Endothelial cell of umbilical vein (primary cell): ENCODE measurements around the gene IFT88. TPM values are rescaled to one million over a fixed set of nuclear protein-coding genes. Genes with fewer than 3 reads are reported as not detected.

Source experiments
- BruUV-seq: library from RNA; stranded (reverse); fragments of 400-500 nt; replicated peaks from 2 replicates; lab custom pipeline; 2021; lab: Mats Ljungman, UMichigan
- CTCF ChIA-PET: fragments of 300-600, 350-600 bp; sonication (Branson Sonifier 250); formaldehyde crosslinking; loops from one replicate; lab custom pipeline; 2021; ENCODE audit warnings: antibody characterized with exemption, inconsistent platforms; lab: Charles Lee
- POLR2A ChIA-PET: fragments of 300-600, 350-600 bp; sonication (Branson Sonifier 250); formaldehyde crosslinking; loops from one replicate; lab custom pipeline; 2021; ENCODE audit warnings: antibody characterized with exemption, inconsistent platforms; lab: Charles Lee
- DNase-seq: peaks from one replicate; pipeline ENCODE4 v3.0.0-alpha.2; 2011; ENCODE audit warnings: low read depth, low spot score
- FAIRE-seq: peaks from 2 replicates; lab custom pipeline; 2011; peaks lifted over from hg19 to GRCh38; lab: Jason Lieb, UNC
- H2AFZ ChIP-seq: 2 replicates; pipeline ENCODE4 v1.6.0; 2012; ENCODE audit warnings: low read depth, low read length, control low read depth, inconsistent platforms
- H3K27ac ChIP-seq: 2 replicates; pipeline ENCODE4 v1.5.1; 2011; ENCODE audit warnings: low read depth, mild to moderate bottlenecking, control low read depth, low read length, moderate library complexity; ENCODE audit not compliant: insufficient read depth
- H3K27me3 ChIP-seq, 2 experiments: 2 replicates each; pipeline versions ENCODE4 v1.6.0 to v1.6.1; 2011; ENCODE audit warnings: low read length in 2 of 2, mixed read lengths in 1 of 2; ENCODE audit not compliant: control insufficient read depth in 2 of 2, insufficient read depth in 2 of 2
- H3K36me3 ChIP-seq, 2 experiments: 2 replicates in 1 of 2; 3 replicates in 1 of 2; pipeline ENCODE4 v1.5.1; 2011; ENCODE audit warnings: low read length in 2 of 2, mild to moderate bottlenecking in 1 of 2, moderate library complexity in 1 of 2; ENCODE audit not compliant: control insufficient read depth in 2 of 2, insufficient read depth in 2 of 2; ENCODE audit errors: extremely low read depth in 1 of 2
- H3K4me1 ChIP-seq: 3 replicates; pipeline ENCODE4 v1.5.1; 2011; ENCODE audit warnings: mild to moderate bottlenecking, low read length; ENCODE audit not compliant: control insufficient read depth, insufficient read depth; ENCODE audit errors: extremely low read depth
- H3K4me2 ChIP-seq: 2 replicates; pipeline ENCODE4 v1.6.1; 2011; ENCODE audit warnings: low read length, control low read depth, mixed read lengths; ENCODE audit not compliant: insufficient read depth
- H3K4me3 ChIP-seq, 3 experiments: fragments of 200-600 bp in 1 of 3; sonication (generic), shearing (Covaris generic) in 1 of 3; replicated peaks in 1 of 3; 2 replicates each; pipeline ENCODE4 v1.5.1; 2011 to 2016; ENCODE audit warnings: control low read depth in 3 of 3, low read length in 3 of 3, mild to moderate bottlenecking in 2 of 3, inconsistent platforms in 1 of 3, low read depth in 1 of 3, moderate library complexity in 1 of 3; ENCODE audit not compliant: insufficient read depth in 1 of 3
- H3K79me2 ChIP-seq: 2 replicates; pipeline ENCODE4 v1.6.0; 2012; ENCODE audit warnings: low read length, inconsistent platforms; ENCODE audit not compliant: control insufficient read depth, insufficient read depth
- H3K9ac ChIP-seq: replicated peaks from 2 replicates; pipeline ENCODE3; 2011; ENCODE audit warnings: low read length, control low read depth; ENCODE audit not compliant: insufficient read depth; ENCODE audit errors: extremely low read depth
- H3K9me1 ChIP-seq: replicated peaks from 3 replicates; pipeline ENCODE4 v1.6.0; 2011; ENCODE audit warnings: mild to moderate bottlenecking, low read length; ENCODE audit not compliant: control insufficient read depth, insufficient read depth; ENCODE audit errors: extremely low read depth
- H3K9me3 ChIP-seq: replicated peaks from 2 replicates; pipeline ENCODE4 v1.5.1; 2012; ENCODE audit warnings: low read length, inconsistent platforms; ENCODE audit not compliant: control insufficient read depth, insufficient read depth
- H4K20me1 ChIP-seq: replicated peaks from 2 replicates; pipeline ENCODE3; 2011; ENCODE audit warnings: mild to moderate bottlenecking, low read length; ENCODE audit not compliant: control insufficient read depth, insufficient read depth; ENCODE audit errors: extremely low read depth
- EZH2 ChIP-seq: IDR thresholded peaks from 2 replicates; pipeline ENCODE4 v1.6.1; 2012; ENCODE audit warnings: borderline replicate concordance, low read depth, mild to moderate bottlenecking, moderate library complexity, low read length, inconsistent platforms; ENCODE audit not compliant: severe bottlenecking
- FOS ChIP-seq: IDR thresholded peaks from 2 replicates; pipeline ENCODE4 v1.6.1; 2011; ENCODE audit warnings: mild to moderate bottlenecking, low read length, moderate library complexity, borderline replicate concordance; ENCODE audit not compliant: insufficient read depth
- GATA2 ChIP-seq: IDR thresholded peaks from 2 replicates; pipeline ENCODE4 v1.7.0; 2011; ENCODE audit warnings: low read depth, mild to moderate bottlenecking, moderate library complexity, mixed read lengths, low read length; ENCODE audit not compliant: insufficient read length, insufficient read depth
- JUN ChIP-seq: IDR thresholded peaks from 2 replicates; pipeline ENCODE4 v1.6.1; 2011; ENCODE audit warnings: borderline replicate concordance, low read depth; ENCODE audit not compliant: insufficient read length, insufficient read depth
- MYC ChIP-seq: IDR thresholded peaks from one replicate; pipeline ENCODE4 v1.6.1; 2011; ENCODE audit warnings: mild to moderate bottlenecking, low read depth, low read length
- POLR2A ChIP-seq: IDR thresholded peaks from 2 replicates; pipeline ENCODE4 v1.6.1; 2012; ENCODE audit warnings: low read depth, mild to moderate bottlenecking, control low read depth, low read length
- POLR2AphosphoS5 ChIP-seq: IDR thresholded peaks from 2 replicates; pipeline ENCODE4 v1.6.1; 2012; ENCODE audit warnings: low read depth, mild to moderate bottlenecking, control low read depth, low read length, moderate library complexity; ENCODE audit not compliant: insufficient read depth
- dilution Hi-C: fragments of 300-500 bp; cut with MboI; formaldehyde crosslinking; loops from one replicate; pipeline ENCODE4 v1.15.0; 2019; ENCODE audit warnings: low sequenced_read_pairs; ENCODE audit not compliant: extremely low pct_ligation_motif_present
- intact Hi-C: fragments of 100-400 bp; cut with micrococcal nuclease; formaldehyde crosslinking; loops from one replicate; pipeline ENCODE4 v1.10.0; 2022
- polyA plus RNA-seq, 4 experiments: library from polyadenylated mRNA; depleted of rRNA in 3 of 4; stranded (reverse) in 3 of 4; unstranded in 1 of 4; fragments of >200 nt; gene quantifications; 2 replicates each; pipeline versions ENCODE4 v1.2.1 to v1.2.3, GENCODE V29; 2011 to 2012; ENCODE audit warnings: missing spikeins in 1 of 4
- total RNA-seq: library from RNA; stranded (reverse); gene quantifications from 2 replicates; pipeline ENCODE4 v1.2.3, GENCODE V29; 2021
- TF ChIP-seq, protein P1 (sequence below), 2 donors: IDR thresholded peaks; 1 replicate in 1 of 2; 2 replicates in 1 of 2; pipeline ENCODE4 v1.5.1; 2011; ENCODE audit warnings: low read length in 2 of 2, mild to moderate bottlenecking in 2 of 2, moderate library complexity in 2 of 2, control low read depth in 1 of 2, inconsistent platforms in 1 of 2, low read depth in 1 of 2; ENCODE audit not compliant: insufficient read depth in 1 of 2; ENCODE audit errors: extremely low read depth in 1 of 2
- TF ChIP-seq, protein P2 (sequence below): IDR thresholded peaks from 2 replicates; pipeline ENCODE4 v1.6.1; 2011; ENCODE audit not compliant: insufficient read depth, insufficient read length

The IFT88 gene
- total and polyA plus RNA-seq, 2 donors (not counting 3 experiments of a cell fraction or from before 2014, with no cell fraction given) = 2.4 to 9.1 TPM

DNA sequence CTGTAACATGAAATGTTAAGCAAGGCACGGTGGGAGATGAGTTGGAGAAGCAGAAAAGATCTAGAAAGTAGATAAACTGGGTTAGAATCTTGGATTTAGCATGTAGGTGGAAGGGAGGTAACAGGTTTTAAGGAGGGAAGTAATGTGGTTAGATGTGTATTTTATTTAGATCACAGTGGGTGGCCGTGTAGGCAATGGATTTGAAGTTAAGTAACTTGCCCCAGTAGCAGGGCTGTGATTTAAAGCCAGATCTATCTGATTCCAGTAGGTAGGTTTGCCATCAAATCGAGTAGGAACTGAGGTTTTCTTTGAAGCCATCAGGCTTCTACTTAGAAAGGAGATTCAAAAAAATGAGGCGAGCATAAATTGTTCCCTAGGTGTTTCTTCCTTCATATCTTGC, 86.0 kb downstream of the IFT88 start:
- Histone ChIP-seq H3K36me3 (no peaks in the 10 kb centered on the region), H3K79me2 (no peaks in the 10 kb centered on the region), H3K4me1 (peaks cover 21% of the 10 kb centered on the region), H3K9me3 (no peaks in the 10 kb centered on the region), H3K9me1 (no peaks in the 10 kb centered on the region), H3K27ac (no peak overlapping the region), H3K4me3 (no peak overlapping the region), H3K9ac (no peak overlapping the region), H3K4me2 (no peak overlapping the region), H4K20me1 (no peaks in the 10 kb centered on the region), H2AFZ (no peak overlapping the region), H3K27me3 (no peaks in the 10 kb centered on the region)
- dilution Hi-C loops = no loop called here
- intact Hi-C loops = no loop called here
- POLR2A ChIA-PET = interaction anchor here (0.6 kb wide), 1 partner anchor 105 kb away, joined by 3 read pairs; no protein-coding TSS in a partner anchor
- TF ChIP-seq MYC (no peak), POLR2A (no peak), JUN (no peak), EZH2 (no peak), POLR2AphosphoS5 (no peak), FOS (no peak), GATA2 (no peak)
- TF ChIP-seq, protein P1, sequence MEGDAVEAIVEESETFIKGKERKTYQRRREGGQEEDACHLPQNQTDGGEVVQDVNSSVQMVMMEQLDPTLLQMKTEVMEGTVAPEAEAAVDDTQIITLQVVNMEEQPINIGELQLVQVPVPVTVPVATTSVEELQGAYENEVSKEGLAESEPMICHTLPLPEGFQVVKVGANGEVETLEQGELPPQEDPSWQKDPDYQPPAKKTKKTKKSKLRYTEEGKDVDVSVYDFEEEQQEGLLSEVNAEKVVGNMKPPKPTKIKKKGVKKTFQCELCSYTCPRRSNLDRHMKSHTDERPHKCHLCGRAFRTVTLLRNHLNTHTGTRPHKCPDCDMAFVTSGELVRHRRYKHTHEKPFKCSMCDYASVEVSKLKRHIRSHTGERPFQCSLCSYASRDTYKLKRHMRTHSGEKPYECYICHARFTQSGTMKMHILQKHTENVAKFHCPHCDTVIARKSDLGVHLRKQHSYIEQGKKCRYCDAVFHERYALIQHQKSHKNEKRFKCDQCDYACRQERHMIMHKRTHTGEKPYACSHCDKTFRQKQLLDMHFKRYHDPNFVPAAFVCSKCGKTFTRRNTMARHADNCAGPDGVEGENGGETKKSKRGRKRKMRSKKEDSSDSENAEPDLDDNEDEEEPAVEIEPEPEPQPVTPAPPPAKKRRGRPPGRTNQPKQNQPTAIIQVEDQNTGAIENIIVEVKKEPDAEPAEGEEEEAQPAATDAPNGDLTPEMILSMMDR (IDR thresholded peaks at IDR 0.05; ENCODE audit: extremely low read depth in 1 of 2, insufficient read depth in 1 of 2, low read depth in 1 of 2, low read length in 2 of 2) = no peak
- TF ChIP-seq, protein P2, sequence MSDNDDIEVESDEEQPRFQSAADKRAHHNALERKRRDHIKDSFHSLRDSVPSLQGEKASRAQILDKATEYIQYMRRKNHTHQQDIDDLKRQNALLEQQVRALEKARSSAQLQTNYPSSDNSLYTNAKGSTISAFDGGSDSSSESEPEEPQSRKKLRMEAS = no peak
- CTCF ChIA-PET = no interaction called here
- no peak for DNase-seq
- no peak for FAIRE-seq
- BruUV-seq = no TSS peak
